ENCODE measurements around the gene MRAS. TPM values are rescaled to one million over a fixed set of nuclear protein-coding genes. Genes with fewer than 3 reads are reported as not detected.
"Not testable (repeated sequence)": the region's sequence is repeated elsewhere in the genome, so short reads cannot be mapped to it uniquely, and the experiment has no call there.

MRAS gene
- total RNA-seq, 1 donor from 2014 or later = 35.0 TPM

- no peak for DNase-seq (ENCODE audit: low read depth)
- Histone ChIP-seq H3K4me3 (ENCODE audit: low read depth, low read length) (no peak overlapping the region), H3K36me3 (ENCODE audit: control insufficient read depth, insufficient read depth, low read length) (no peaks in the 10 kb centered on the region), H3K27me3 (ENCODE audit: control insufficient read depth, insufficient read depth, low read length) (no peaks in the 10 kb centered on the region)
- TF ChIP-seq CTCF (IDR thresholded peaks at IDR 0.05; ENCODE audit: insufficient read depth, low read length, poor library complexity, severe bottlenecking) = no peak
These were observed 60.6 kb downstream of the MRAS start for GRCh38 chr3:138408751-138409570.

- Histone ChIP-seq H3K4me3 (ENCODE audit: low read depth, low read length) (no peak overlapping the region), H3K36me3 (ENCODE audit: control insufficient read depth, insufficient read depth, low read length) (no peaks in the 10 kb centered on the region), H3K27me3 (ENCODE audit: control insufficient read depth, insufficient read depth, low read length) (no peaks in the 10 kb centered on the region)
- no peak for DNase-seq (ENCODE audit: low read depth)
- TF ChIP-seq CTCF (IDR thresholded peaks at IDR 0.05; ENCODE audit: insufficient read depth, low read length, poor library complexity, severe bottlenecking) = no peak
These were observed 64.6 kb downstream of the MRAS start for GRCh38 chr3:138412821-138413551.

- not testable (repeated sequence) for H3K27me3 ChIP-seq (ENCODE audit: control insufficient read depth, insufficient read depth, low read length); H3K4me3 ChIP-seq (ENCODE audit: low read depth, low read length); H3K36me3 ChIP-seq (ENCODE audit: control insufficient read depth, insufficient read depth, low read length); DNase-seq (ENCODE audit: low read depth)
These were observed 67.9 kb downstream of the MRAS start for GRCh38 chr3:138416236-138416635.

- peak; percentile 98 for TF ChIP-seq CTCF (IDR thresholded peaks at IDR 0.05; ENCODE audit: insufficient read depth, low read length, poor library complexity, severe bottlenecking)
- peak; percentile 39 for DNase-seq (ENCODE audit: low read depth)
- no peaks in the 10 kb centered on the region for H3K27me3 ChIP-seq (ENCODE audit: control insufficient read depth, insufficient read depth, low read length)
- H3K36me3 ChIP-seq (ENCODE audit: control insufficient read depth, insufficient read depth, low read length) = no peaks in the 10 kb centered on the region
- H3K4me3 ChIP-seq (ENCODE audit: low read depth, low read length) = no peak overlapping the region
These were observed 69.2 kb downstream of the MRAS start for GRCh38 chr3:138417559-138417982.

GRCh38 chr3:138418601-138419206 is 70.3 kb downstream of the MRAS start:
- Histone ChIP-seq H3K4me3 (ENCODE audit: low read depth, low read length) (no peak overlapping the region), H3K27me3 (ENCODE audit: control insufficient read depth, insufficient read depth, low read length) (no peaks in the 10 kb centered on the region), H3K36me3 (ENCODE audit: control insufficient read depth, insufficient read depth, low read length) (no peaks in the 10 kb centered on the region)
- TF ChIP-seq CTCF (IDR thresholded peaks at IDR 0.05; ENCODE audit: insufficient read depth, low read length, poor library complexity, severe bottlenecking) = no peak
- no peak for DNase-seq (ENCODE audit: low read depth)

GRCh38 chr3:138423316-138423715 is 74.9 kb downstream of the MRAS start:
- Histone ChIP-seq H3K4me3 (ENCODE audit: low read depth, low read length) (no peak overlapping the region), H3K36me3 (ENCODE audit: control insufficient read depth, insufficient read depth, low read length) (no peaks in the 10 kb centered on the region), H3K27me3 (ENCODE audit: control insufficient read depth, insufficient read depth, low read length) (no peaks in the 10 kb centered on the region)
- no peak for DNase-seq (ENCODE audit: low read depth)
- no peak for TF ChIP-seq CTCF (IDR thresholded peaks at IDR 0.05; ENCODE audit: insufficient read depth, low read length, poor library complexity, severe bottlenecking)
